MG63 (cell line): ENCODE results near the gene WWOX. TPM values are rescaled to one million over a fixed set of nuclear protein-coding genes. Genes with fewer than 3 reads are reported as not detected.
"Not testable (repeated sequence)": the region's sequence is repeated elsewhere in the genome, so short reads cannot be mapped to it uniquely, and the experiment has no call there.

Experiments
- DNase-seq: peaks from one replicate; pipeline ENCODE4 v3.0.0-alpha.2; 2020
- H3K27me3 ChIP-seq: fragments of 250-450 bp; sonication (Bioruptor Pico); 2 replicates; pipeline ENCODE4 v1.5.1; 2020; ENCODE audit warnings: mild to moderate bottlenecking, moderate library complexity
- H3K36me3 ChIP-seq: fragments of 250-450 bp; sonication (Bioruptor Pico); 2 replicates; pipeline ENCODE4 v1.5.1; 2020; ENCODE audit warnings: mild to moderate bottlenecking, moderate library complexity
- H3K4me3 ChIP-seq: fragments of 250-450 bp; sonication (Bioruptor Pico); 2 replicates; pipeline ENCODE4 v1.5.1; 2020; ENCODE audit warnings: mild to moderate bottlenecking, moderate library complexity
- H3K9me3 ChIP-seq: fragments of 250-450 bp; sonication (Bioruptor Pico); 2 replicates; pipeline ENCODE4 v1.5.1; 2020; ENCODE audit warnings: mild to moderate bottlenecking, moderate library complexity
- total RNA-seq: library from RNA; depleted of rRNA; stranded (reverse); fragments of >200 nt; shearing (Covaris generic); gene quantifications from 2 replicates; pipeline ENCODE4 v1.2.3, GENCODE V29; 2014; ENCODE audit warnings: low replicate concordance

Gene WWOX
- total RNA-seq, 1 experiment from 2014 or later, result 11.4 TPM

DNA sequence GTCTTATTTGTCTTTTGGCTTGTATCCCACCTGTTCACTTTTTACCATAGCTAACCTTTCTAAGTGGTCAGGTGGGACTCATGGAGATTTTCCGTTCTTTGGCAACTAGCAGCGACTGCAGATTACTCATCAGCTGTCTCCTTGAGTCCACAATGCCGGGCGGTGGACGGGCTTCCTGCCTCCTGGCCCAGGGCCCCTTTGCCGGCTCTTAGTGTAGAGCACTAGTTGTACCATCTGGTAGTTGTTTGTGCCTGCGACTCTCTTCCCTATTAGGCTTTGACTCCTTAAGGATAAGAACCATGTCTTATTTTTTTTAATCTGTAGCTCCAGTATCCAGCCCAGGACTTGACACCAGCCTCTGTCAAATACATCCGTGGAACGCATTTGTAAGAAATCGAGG lies 399.9 kb downstream of the WWOX start:
- Histone ChIP-seq H3K9me3 (no peaks in the 10 kb centered on the region), H3K36me3 (no peaks in the 10 kb centered on the region), H3K27me3 (no peaks in the 10 kb centered on the region), H3K4me3 (no peak overlapping the region)
- DNase-seq, result no peak

DNA sequence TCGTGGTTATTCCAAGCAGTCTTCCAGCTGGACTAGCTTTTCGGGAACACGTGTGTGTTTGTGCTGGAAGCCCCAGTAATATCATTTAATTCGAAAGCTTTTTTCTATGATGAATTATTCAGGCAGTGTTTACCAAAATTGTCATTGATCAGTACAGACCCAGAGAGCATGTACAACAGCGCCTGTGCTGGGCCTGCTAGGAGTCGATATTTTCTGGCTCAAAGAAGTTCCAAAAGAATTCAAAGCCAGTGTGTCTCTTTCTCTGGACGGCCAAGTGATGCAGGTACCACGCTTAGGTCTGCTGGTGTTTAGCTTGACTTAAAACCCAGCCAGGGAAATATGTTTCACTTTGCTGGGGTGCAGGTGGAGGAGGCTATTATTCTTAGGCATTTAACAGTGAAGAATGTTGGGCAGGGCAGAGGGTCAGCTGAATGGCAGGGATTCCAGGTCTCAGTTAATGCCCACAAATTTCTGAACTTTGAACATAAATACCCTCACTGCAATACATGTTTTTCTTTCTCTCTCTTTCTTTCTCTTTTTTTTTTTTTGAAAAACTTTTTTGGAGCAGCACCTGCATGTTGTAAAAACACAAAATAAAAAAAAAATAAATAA lies 401.3 kb downstream of the WWOX start:
- no peaks in the 10 kb centered on the region for H3K27me3 ChIP-seq
- no peaks in the 10 kb centered on the region for H3K9me3 ChIP-seq
- H3K4me3 ChIP-seq, result no peak overlapping the region
- no peak for DNase-seq
- H3K36me3 ChIP-seq, result no peaks in the 10 kb centered on the region

DNA sequence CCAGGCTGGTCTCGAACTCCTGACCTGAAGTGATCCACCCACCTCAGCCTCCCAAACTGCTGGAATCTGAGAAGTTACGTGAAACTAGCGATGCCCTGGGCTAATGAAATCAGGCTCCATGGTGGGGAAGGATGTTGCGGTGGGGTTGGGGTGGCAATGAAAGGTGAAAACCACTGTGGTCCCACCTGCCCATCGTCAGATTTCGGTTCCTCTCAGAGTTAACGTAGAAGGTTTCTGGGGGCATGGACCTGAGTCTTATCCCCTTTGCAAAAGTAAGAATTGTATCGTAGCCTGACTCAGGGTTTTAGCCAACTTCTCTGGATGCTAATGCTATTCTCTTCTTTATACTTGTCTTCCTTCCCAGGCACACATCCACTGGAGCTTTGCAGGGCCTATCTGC lies 402.3 kb downstream of the WWOX start:
- DNase-seq, result no peak
- H3K4me3 ChIP-seq, result no peak overlapping the region
- H3K36me3 ChIP-seq, result no peaks in the 10 kb centered on the region
- H3K9me3 ChIP-seq, result no peaks in the 10 kb centered on the region
- no peaks in the 10 kb centered on the region for H3K27me3 ChIP-seq

DNA sequence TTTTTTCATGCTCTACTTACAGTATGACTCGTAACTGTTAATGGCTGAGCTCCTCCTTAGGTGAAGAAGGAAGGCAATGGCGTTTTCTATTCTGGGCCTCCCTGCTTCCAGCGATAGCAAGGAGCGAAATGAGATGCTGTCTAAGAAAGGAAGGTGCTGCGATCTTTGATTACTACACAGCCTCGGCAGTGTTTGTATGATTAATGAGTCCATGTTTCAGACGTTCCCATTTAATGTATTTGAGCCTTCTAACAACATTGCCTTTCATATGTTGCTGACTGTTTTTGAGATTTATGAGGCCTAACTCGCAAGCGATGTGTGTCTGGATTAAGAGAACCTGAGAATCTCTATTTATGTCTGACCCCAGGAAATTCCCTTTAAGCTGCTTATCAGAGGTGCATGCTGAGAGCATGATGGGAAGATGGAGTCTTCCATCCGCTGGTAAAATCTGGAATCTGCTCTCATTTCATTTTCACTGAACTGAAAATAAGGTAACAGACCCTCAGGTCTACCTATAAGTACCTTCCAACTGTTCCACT lies 403.4 kb downstream of the WWOX start:
- H3K36me3 ChIP-seq, result no peaks in the 10 kb centered on the region
- no peaks in the 10 kb centered on the region for H3K9me3 ChIP-seq
- no peak for DNase-seq
- no peaks in the 10 kb centered on the region for H3K27me3 ChIP-seq
- H3K4me3 ChIP-seq, result no peak overlapping the region

DNA sequence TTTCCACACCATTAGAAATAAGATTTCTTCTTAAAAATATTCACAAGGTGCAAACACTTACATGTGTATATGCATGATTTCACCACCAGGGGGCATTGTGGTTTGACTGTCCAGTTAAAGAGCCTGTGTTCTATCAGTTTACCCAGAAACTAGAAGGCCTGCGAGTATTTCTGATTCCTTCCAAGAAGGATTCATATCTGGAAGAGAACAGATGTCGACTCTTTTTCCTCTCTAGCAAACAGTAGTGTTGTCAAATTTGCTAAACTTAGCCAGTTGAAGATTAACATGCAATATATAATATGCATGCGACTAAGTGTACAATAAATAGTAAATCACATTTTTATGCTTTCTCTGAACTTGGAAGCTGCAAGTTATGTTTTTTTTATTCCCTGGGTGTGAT lies 404.1 kb downstream of the WWOX start:
- DNase-seq, result no peak
- Histone ChIP-seq H3K27me3 (no peaks in the 10 kb centered on the region), H3K9me3 (no peaks in the 10 kb centered on the region), H3K36me3 (no peaks in the 10 kb centered on the region), H3K4me3 (no peak overlapping the region)

DNA sequence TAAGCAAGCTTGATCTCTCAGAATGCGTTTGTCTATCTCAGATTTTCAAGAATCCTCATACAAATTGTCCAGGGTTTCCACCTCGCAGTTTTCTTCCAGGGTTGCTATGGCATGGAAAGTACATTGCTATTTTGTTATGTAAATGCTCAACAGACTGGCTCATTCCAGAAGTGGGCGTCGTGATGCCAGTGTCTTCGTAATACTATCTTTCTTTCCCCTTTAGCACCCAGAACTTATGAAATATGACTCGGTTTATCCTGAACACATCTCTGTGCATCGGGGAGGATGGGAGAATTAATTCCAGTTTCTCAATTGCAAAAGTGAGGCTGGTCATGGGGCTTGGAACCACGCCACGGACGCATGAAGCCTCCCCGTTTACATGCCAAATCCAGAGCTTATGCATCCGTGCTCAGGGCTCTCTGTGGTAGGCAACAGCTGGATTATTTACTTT lies 405.0 kb downstream of the WWOX start:
- Histone ChIP-seq H3K27me3 (no peaks in the 10 kb centered on the region), H3K9me3 (no peaks in the 10 kb centered on the region), H3K36me3 (no peaks in the 10 kb centered on the region), H3K4me3 (no peak overlapping the region)
- no peak for DNase-seq

DNA sequence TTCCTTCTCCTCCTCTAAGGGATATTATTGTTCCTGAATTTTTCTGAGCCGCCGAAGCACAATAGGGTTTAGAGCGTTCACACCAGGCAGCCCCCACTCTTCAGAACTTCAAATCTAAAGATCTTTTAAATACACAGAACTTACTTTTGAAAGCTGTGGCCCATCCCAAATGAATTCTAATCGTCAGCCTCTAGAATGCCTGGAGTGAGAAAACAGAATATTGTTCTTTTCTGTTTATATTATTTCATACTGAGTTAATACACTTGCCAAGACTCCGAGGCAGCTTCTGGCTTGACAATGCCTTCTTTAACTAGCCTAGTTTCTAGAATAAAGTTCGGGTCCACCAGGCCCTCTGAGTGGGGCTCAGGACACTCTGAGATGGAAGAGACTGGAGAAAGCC lies 405.6 kb downstream of the WWOX start:
- Histone ChIP-seq H3K27me3 (no peaks in the 10 kb centered on the region), H3K9me3 (no peaks in the 10 kb centered on the region), H3K36me3 (no peaks in the 10 kb centered on the region), H3K4me3 (no peak overlapping the region)
- no peak for DNase-seq

DNA sequence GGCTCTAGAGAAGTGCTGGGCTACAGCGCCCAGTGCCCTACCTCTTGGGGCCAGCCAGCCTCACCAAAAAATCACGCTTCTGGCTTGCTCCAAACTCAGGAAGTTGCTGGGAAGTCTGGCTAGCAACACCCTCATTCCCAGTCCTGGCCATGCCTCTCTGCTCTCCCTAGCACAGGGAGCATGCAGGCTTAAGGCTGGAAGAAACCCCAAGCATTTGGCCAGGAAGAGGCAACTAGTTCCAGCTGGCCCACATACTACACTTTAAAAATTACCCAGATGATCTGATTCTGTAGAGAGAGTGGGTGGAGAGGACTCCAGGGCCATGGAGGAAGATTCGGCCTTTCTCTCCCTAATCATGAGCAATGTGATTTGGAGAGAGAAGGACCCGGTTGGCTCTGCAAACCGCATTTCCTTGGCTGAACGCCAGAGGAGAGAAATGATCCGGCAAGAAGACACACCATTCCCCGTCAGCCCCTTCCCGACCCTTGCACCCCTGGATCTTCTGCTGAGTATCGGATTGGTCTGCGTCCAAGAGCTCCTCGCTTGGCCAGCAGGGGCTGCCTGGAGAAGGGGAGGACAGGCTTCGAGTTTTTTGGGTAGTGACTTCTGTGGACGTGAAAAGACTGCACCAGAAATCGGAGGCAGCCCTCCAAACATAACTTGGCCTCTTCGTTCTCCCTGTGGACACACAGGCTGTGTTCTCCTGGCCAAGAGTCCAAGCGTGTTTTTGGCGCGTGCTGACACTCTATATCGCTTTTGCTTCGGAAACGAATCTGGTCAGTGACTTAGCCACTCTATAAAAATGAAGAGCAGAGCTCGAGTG lies 406.3 kb downstream of the WWOX start:
- peak overlapping the region; percentile 20 for H3K4me3 ChIP-seq
- no peaks in the 10 kb centered on the region for H3K9me3 ChIP-seq
- peak; percentile 76 for DNase-seq
- no peaks in the 10 kb centered on the region for H3K27me3 ChIP-seq
- no peaks in the 10 kb centered on the region for H3K36me3 ChIP-seq

DNA sequence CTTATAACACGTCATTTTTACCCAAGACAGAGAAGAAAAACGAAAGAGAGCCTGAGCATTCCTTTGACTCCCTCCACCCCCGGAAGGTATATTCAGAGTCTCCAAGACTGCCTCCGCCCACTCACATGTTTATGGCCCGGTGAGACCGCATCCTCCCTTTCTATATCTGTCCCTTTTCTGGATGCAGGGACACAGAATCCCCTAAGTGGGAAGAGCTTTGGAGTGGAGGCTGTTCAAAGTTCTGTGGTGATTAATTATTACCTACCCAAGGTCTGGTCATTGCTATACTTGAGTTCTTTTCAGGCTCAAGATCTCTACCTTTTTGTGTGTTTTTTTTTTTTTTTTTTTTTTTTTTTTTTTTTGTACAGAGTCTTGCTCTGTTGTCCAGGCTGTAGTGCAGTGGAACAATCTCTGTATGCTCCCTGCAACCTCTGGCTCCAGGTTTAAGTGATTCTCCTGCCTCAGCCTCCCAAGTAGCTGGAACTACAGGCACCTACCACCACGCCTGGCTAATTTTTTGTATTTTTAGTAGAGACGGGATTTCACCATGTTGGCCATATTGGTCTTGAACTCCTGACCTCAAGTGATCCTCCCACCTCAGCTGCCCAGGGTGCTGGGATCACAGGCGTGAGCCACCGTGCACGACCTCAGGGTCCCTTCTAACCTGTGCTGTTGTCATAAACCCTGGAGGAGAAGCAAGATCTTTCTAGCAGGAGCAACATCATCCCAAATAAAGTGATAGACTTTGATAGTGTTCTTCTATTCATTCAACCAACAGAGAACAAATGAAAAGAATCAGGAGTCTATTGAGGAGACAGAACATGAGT lies 407.1 kb downstream of the WWOX start:
- Histone ChIP-seq H3K27me3 (no peaks in the 10 kb centered on the region), H3K9me3 (no peaks in the 10 kb centered on the region), H3K4me3 (peak overlapping the region; percentile 20; the same call in 1 of the 2 replicates), H3K36me3 (no peaks in the 10 kb centered on the region)
- DNase-seq, result no peak

DNA sequence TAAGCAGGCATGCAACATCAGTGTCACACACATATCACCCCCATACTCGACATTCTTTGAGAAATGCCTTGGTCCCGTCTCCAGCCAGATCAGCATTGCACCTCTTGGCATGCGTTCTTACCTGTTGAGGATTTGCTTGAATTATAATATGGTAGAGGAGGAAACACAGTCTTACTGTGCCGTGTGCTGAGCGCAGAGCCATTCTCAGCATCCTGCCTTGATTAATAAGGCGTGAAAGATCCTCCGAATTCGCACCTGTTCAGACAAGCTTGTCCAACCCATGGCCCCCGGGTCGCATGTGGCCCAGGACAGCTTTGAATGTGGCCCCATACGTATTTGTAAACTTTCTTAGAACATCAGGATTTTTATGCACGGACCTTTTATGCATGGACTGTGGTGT lies 408.1 kb downstream of the WWOX start:
- H3K4me3 ChIP-seq, result no peak overlapping the region
- H3K36me3 ChIP-seq, result no peaks in the 10 kb centered on the region
- H3K9me3 ChIP-seq, result no peaks in the 10 kb centered on the region
- H3K27me3 ChIP-seq, result no peaks in the 10 kb centered on the region
- DNase-seq, result no peak

DNA sequence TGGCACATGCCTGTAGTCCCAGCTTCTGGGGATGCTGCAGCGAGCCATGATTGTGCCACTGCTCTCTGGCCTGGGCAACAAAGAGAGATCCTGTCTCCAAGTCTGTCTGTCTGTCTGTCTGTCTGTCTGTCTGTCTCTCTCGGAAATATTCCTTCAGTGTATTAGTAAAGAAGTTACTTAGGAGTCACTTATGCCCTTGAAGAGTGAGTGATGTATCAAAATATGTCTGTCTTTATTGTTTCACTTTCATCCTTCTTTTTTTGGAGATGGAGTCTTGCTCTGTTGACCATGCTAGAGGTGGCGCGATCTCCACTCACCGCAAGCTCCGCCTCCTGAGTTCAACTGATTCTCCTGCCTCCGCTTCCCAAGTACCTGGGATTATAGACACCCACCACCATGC lies 410.5 kb downstream of the WWOX start:
- H3K36me3 ChIP-seq, result no peaks in the 10 kb centered on the region
- no peak overlapping the region for H3K4me3 ChIP-seq
- DNase-seq, result no peak
- H3K9me3 ChIP-seq, result no peaks in the 10 kb centered on the region
- no peaks in the 10 kb centered on the region for H3K27me3 ChIP-seq

DNA sequence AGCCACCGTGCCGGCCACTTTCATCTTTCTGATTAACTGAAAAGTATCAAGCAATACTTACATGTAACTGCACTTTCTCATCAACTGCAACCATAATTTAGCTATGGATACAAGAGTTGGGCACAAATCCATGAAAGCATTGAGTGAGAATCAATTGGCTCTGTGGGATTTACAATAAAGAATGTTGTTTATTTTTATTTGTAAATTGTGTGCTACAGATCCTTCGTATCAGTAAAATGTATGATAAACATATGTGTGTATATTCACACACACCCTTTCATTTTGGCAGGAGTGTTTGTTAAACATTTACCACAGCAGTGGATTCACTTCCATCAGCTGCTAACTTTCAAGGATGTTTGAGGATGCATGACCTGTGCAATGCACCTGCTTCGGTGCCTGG lies 411.0 kb downstream of the WWOX start:
- Histone ChIP-seq H3K9me3 (no peaks in the 10 kb centered on the region), H3K4me3 (no peak overlapping the region), H3K27me3 (no peaks in the 10 kb centered on the region), H3K36me3 (no peaks in the 10 kb centered on the region)
- no peak for DNase-seq

DNA sequence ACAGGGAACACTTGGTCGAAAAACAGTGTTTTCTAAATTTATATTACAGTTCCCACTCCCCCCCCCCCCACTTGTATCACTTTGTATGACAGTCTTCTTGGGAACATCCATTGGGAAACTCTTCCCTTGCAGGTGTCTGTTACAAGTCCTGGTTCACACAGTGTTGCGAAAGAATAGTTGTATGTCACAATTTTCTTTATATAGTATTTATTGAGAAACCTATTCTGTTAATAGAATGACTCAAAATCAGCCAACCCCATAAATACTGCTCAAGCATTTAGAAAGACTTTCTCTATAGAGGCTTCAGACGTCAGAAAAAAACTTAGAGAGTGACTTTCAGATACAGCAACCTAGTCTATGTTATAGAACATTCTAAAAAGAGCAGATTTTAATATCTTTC lies 414.4 kb downstream of the WWOX start:
- H3K9me3 ChIP-seq, result no peaks in the 10 kb centered on the region
- no peak for DNase-seq

DNA sequence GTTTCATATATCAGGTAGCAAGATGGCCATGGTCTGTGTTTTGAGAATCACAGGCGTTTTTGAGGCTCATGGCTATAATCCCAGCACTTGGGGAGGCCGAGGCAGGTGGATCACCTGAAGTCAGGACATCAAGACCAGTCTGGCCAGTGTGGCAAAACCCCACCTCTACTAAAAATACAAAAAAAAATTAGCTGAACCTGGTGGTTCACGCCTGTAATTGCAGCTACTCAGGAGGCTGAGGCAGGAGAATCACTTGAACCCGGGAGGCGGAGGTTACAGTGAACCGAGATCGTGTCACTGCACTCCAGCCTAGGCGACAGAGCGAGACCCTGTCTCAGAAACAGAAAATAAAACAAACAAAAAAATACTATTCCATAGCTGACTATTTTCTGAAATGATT lies 415.4 kb downstream of the WWOX start:
- H3K27me3 ChIP-seq, H3K4me3 ChIP-seq: not testable (repeated sequence)

More for the DNA sequence above, 414.4 kb downstream of the WWOX start:
- H3K27me3 ChIP-seq, result no peaks in the 10 kb centered on the region
- H3K36me3 ChIP-seq, result no peaks in the 10 kb centered on the region
- H3K4me3 ChIP-seq, result no peak overlapping the region

DNA sequence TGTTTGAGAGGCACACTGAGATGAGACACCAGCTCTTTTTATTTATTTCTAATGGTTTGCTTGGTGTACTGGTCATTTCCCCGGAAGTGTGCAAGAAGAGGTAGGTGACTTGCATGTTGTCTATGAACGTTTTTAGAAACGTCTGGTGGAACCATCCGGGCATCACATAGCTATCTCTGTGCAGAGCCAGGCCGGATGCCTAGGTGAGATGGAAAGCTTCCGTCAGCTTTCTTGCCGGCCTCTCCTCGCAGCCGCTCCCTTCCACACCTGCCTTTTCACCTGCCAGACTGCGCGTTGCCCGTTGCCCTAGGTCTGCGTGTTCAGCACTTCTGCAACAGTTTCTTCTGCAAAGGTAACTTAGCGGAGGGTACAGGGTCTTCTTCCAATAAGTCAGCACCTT lies 416.0 kb downstream of the WWOX start:
- Histone ChIP-seq H3K27me3 (no peaks in the 10 kb centered on the region), H3K36me3 (no peaks in the 10 kb centered on the region), H3K9me3 (no peaks in the 10 kb centered on the region), H3K4me3 (no peak overlapping the region)
- no peak for DNase-seq

More for the DNA sequence above, 415.4 kb downstream of the WWOX start:
- not testable (repeated sequence) for H3K36me3 ChIP-seq, DNase-seq, H3K9me3 ChIP-seq

DNA sequence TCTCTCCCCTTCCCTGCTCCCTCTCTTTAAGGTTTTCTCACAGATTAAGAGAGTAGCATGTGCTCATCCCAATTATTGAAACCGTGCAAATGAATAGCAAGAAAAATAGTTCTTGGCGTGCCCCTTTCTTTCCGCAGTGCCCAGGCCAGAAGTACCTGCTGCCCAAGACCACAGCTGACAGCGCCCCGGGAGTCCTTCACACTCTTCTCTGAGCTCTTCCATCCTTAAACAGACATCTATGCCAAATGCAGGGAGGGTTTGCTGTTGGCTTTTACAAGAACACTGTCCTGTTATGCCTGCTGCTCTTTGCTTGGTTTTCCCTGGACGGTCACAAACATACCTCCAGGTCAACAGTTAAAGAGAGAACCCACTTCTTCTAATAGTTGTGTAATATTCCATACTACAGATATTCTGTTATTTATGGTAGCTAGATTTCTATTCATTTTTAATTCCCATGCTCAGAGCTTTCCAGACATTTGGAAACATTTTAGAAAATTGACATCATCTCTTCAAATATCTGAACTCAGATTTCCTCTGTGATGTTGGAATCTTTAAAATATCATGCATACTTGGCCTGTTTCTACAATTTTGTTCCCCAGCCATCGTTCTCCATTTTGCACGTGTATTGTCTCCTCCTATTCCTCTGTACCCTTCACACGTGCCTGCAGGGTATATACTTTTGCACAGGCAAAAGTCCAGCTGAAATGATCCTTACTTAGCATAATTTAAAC lies 416.7 kb downstream of the WWOX start:
- Histone ChIP-seq H3K4me3 (no peak overlapping the region), H3K27me3 (no peaks in the 10 kb centered on the region), H3K9me3 (no peaks in the 10 kb centered on the region), H3K36me3 (no peaks in the 10 kb centered on the region)
- no peak for DNase-seq
